OCI-LY3 (cell line): ENCODE measurements around the gene PPP2R2C.

Experiments used
- EZH2phosphoT487 ChIP-seq: fragments of 200-600 bp; shearing (Covaris generic); IDR thresholded peaks from 2 replicates; pipeline ENCODE4 v1.6.1; 2018; ENCODE audit warnings: antibody characterized with exemption, mixed run types, low read depth
- TF ChIP-seq, protein P1 (sequence below): fragments of 200-600, 300-600 bp; sonication (generic); IDR thresholded peaks from 2 replicates; pipeline ENCODE4 v1.5.1; 2014; ENCODE audit warnings: antibody characterized with exemption, low read length, low read depth

GRCh38 chr4:6288342-6288741, 184.1 kb downstream of the PPP2R2C start:
- TF ChIP-seq, protein P1, sequence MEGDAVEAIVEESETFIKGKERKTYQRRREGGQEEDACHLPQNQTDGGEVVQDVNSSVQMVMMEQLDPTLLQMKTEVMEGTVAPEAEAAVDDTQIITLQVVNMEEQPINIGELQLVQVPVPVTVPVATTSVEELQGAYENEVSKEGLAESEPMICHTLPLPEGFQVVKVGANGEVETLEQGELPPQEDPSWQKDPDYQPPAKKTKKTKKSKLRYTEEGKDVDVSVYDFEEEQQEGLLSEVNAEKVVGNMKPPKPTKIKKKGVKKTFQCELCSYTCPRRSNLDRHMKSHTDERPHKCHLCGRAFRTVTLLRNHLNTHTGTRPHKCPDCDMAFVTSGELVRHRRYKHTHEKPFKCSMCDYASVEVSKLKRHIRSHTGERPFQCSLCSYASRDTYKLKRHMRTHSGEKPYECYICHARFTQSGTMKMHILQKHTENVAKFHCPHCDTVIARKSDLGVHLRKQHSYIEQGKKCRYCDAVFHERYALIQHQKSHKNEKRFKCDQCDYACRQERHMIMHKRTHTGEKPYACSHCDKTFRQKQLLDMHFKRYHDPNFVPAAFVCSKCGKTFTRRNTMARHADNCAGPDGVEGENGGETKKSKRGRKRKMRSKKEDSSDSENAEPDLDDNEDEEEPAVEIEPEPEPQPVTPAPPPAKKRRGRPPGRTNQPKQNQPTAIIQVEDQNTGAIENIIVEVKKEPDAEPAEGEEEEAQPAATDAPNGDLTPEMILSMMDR, result no peak
- TF ChIP-seq EZH2phosphoT487, result no peak
